ENCODE measurements around the gene FARP1.

DNA sequence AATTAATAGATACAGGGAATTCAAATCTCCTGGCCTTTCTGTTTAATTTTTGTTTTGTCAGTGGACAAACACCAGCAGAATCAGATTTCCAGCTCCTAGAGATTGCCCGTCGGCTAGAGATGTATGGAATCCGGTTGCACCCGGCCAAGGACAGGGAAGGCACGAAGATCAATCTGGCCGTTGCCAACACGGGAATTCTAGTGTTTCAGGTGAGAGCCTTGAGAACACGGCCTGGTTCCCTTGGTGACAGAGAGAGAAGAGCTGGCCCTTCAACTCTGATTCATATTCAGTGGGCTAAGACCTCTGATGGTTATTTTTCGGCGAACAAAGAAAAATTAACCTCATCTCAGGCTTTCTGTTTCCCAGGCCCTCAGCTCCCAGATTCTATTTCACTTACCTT lies 242.7 kb downstream of the FARP1 start:
- TF ChIP-seq EP300 (IDR thresholded peaks at IDR 0.05) (no peak), POLR2AphosphoS5 (IDR thresholded peaks at IDR 0.05) (no peak)
- TF ChIP-seq, protein P1, sequence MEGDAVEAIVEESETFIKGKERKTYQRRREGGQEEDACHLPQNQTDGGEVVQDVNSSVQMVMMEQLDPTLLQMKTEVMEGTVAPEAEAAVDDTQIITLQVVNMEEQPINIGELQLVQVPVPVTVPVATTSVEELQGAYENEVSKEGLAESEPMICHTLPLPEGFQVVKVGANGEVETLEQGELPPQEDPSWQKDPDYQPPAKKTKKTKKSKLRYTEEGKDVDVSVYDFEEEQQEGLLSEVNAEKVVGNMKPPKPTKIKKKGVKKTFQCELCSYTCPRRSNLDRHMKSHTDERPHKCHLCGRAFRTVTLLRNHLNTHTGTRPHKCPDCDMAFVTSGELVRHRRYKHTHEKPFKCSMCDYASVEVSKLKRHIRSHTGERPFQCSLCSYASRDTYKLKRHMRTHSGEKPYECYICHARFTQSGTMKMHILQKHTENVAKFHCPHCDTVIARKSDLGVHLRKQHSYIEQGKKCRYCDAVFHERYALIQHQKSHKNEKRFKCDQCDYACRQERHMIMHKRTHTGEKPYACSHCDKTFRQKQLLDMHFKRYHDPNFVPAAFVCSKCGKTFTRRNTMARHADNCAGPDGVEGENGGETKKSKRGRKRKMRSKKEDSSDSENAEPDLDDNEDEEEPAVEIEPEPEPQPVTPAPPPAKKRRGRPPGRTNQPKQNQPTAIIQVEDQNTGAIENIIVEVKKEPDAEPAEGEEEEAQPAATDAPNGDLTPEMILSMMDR (IDR thresholded peaks at IDR 0.05): no peak

Data from esophagus muscularis mucosa (tissue), 4 donors.